A673 (cell line): Measurements from ENCODE around the gene KISS1R.

Source experiments
- CTCF ChIP-seq: fragments of 300-800, 200-600 bp; sonication (generic); conservative IDR thresholded peaks from 2 replicates; pipeline ENCODE4 v1.5.1; 2017; ENCODE audit warnings: low read depth, mild to moderate bottlenecking, antibody characterized with exemption, low read length, moderate library complexity, mixed read lengths
- EZH2 ChIP-seq: fragments of 200-600 bp; sonication (generic); IDR thresholded peaks from 2 replicates; pipeline ENCODE4 v1.6.1; 2017; ENCODE audit warnings: borderline replicate concordance, low read depth, mild to moderate bottlenecking, mixed read lengths, antibody characterized with exemption, low read length; ENCODE audit not compliant: poor library complexity, severe bottlenecking

GRCh38 chr19:917323-918151, at the start of gene KISS1R:
- TF ChIP-seq CTCF = peak; percentile 66
- TF ChIP-seq EZH2 = no peak
